HG02885 (cell line): ENCODE results near the gene ADARB2.

Experiments used
- ATAC-seq: cut with Tn5 transposase; IDR thresholded peaks from one replicate; pipeline ENCODE4 v1.9.1; 2021; ENCODE audit warnings: mild to moderate bottlenecking; ENCODE audit not compliant: unreplicated experiment, poor library complexity

The ADARB2 gene

DNA sequence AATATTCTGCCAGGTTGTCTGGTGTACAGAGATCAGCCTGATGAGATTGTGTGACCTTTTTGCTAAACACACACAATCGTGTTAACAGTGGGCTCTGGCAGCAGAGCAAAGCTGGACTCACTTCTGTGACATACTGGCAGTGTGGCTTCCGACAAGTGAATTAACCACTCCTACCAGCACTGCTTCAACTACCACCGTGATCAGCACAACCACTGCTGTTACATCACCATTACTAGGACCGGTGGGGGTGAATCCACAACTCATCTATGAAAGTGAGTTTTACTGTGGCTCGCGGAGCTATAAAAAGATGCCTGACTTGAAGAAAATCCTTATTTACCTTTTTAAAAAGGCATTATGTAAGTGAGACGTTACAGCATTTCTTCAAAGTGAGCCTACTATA is 545.6 kb downstream of the ADARB2 start:
- ATAC-seq, result no peak

DNA sequence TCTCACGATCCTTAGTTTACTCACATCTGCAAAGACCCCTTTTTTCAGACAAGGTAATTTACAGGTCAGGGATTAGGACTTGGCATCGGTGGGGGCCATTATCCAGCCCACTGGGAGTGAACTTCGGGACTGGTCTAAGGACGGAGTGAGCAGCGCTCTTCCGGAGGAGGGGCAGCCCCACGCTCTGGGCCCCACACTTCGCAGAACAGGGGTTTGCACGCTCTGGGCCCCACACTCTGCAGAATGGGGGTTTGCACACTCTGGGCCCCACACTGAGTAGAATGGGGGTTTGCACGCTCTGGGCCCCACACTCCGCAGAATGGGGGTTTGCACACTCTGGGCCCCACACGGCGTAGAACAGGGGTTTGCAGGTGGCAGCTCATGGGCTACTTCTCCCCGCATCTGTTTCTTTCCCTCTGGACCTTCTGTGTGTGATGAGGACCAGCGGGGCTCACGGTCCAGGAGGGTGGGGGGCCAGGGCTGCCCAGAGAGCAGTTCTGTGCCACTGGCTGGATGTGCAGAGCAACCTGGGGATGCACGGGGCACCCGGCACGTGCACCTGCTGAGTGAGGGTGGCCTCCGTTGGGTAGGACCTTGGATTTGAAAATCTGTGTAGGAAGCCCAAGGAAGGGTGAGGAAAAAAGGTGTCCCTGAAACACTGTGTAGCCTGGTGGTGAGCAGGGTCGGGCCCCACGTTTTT is 546.4 kb downstream of the ADARB2 start:
- ATAC-seq, result no peak

- no peak for ATAC-seq
These were observed 547.3 kb downstream of the ADARB2 start for GRCh38 chr10:1190052-1190395.

- ATAC-seq, result no peak
These were observed 547.9 kb downstream of the ADARB2 start for GRCh38 chr10:1189166-1190051.

- no peak for ATAC-seq
These were observed 548.7 kb downstream of the ADARB2 start for GRCh38 chr10:1188558-1189135.

GRCh38 chr10:1187855-1188557 is 549.3 kb downstream of the ADARB2 start:
- ATAC-seq, result no peak

DNA sequence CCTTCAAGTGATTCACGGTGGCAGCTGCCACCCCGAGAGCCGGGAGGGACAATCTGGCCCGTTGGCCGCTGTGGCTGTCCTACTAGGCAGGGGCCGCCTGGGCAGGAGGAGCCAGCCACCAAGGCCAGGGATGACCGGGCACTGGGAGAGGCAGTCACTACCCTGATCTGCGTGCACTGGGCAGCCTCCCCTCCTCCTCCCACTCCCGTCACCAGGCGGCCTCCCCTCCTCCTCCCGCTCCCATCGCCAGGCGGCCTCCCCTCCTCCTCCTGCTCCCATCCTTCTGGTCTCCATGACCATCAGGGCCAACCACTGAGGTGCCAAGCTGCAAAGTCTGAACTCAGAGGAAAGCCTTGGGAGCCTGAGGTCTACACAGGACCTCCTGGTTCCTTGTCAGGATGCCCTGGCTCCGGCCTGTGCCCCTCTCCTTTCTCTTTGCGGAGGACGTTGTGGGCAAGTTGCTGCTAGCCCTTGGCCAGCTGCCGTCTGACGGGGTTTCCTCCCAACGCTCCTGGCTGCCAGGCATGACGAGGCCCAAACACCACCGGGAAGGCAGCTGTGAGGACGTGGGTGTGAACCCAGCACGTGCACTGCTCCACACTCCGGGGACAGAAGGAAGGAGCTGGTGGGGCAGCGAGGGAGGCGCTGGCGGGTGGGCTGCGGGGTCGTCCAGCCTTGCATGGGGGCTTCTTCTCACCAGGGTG is 550.0 kb downstream of the ADARB2 start:
- ATAC-seq, result no peak

DNA sequence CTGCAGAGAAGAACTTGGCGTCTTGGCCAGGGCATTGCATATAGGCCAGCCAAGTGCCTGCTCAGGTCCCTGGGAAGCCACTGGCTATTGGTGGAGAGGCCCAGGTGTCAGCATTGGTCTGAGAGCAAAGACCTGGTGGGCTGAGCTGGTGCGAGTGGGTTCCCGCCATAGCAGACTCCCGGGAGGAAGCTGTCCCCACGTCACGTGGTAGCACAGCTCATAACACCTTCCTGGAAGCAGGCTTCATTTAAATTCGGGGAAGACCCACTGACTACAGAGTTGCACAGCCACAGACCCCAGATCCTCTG is 550.7 kb downstream of the ADARB2 start:
- ATAC-seq, result no peak

- no peak for ATAC-seq
These were observed 551.2 kb downstream of the ADARB2 start for GRCh38 chr10:1185911-1186682.

DNA sequence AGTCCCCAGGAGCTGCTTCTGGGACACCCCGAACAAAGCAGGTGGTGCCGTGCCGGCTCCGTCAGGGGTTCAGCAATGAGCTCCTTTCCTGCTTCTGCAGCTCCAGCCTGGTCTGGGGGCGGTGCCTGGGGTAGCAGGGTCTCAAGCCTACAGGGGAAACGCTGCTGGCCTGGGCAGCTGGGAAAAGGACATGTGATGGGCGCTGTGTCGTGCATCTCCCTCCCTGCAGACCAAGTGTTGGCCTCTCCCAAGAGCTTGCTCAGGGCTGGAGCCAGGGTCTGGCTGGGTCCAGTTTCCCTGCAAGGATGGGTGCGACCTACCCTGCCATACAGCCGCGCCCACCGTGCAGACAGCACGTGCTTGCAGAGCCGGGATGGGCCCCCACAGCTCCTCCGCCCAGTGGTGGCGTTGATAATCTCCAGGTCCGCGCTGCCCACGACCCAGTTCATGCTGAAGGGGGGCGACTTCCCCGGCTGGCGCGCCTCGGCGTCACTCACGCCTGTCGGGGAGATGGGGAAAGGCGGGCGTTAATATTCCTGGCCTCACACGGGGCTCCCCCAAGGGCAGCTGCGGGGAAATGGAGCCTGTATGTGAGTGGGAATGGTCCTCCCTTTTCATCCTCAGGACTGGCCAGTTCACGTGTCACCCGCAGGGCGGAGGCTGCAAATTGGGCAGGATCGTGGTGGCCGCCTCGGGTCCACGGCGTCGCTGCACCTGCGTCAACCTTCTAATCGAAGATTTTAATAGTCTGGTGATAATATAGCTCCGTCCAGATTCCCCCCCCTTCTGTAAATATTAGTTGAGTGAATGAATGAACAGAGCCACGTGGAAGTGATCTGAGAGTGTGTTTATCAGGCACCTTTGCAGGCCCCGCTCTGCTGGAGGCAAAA is 552.5 kb downstream of the ADARB2 start:
- ATAC-seq, result no peak

DNA sequence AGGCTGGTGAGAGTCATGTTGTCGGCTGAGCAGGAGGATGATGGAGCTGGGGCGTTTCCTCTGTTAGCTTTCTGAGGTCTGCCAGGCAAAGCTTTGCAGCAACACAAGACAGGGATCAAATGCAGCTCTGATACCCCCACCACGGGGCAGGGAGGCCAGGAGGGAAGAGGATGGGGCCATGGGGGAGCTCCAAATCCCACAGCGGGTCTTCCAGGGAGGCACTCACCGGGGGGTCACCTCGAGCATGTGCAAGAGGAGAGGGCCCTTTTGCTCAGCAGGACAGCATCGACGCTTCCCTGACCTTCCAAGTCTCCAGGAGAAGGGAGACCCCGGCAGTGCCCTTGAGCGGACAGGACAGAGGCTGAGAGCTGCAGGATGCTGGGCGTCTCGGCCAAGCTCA is 553.6 kb downstream of the ADARB2 start:
- no peak for ATAC-seq

DNA sequence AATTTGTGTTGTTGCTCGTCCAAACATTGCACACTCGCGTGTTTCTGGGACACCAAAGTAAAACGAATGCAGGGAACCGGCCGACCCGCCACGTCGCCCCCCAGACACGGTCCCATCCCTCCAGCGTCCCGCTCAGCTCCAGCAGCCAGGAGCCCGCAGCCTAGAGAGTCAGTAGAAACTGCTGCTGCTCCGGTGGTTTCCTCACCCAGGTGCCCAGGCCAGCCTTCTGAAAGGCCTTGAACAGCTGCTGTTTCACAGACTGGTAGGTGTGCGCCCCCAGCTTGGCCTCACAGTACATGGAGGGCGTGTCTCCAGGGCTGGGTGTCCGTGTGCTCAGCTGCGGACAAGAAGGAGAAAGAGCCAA is 554.3 kb downstream of the ADARB2 start:
- no peak for ATAC-seq

DNA sequence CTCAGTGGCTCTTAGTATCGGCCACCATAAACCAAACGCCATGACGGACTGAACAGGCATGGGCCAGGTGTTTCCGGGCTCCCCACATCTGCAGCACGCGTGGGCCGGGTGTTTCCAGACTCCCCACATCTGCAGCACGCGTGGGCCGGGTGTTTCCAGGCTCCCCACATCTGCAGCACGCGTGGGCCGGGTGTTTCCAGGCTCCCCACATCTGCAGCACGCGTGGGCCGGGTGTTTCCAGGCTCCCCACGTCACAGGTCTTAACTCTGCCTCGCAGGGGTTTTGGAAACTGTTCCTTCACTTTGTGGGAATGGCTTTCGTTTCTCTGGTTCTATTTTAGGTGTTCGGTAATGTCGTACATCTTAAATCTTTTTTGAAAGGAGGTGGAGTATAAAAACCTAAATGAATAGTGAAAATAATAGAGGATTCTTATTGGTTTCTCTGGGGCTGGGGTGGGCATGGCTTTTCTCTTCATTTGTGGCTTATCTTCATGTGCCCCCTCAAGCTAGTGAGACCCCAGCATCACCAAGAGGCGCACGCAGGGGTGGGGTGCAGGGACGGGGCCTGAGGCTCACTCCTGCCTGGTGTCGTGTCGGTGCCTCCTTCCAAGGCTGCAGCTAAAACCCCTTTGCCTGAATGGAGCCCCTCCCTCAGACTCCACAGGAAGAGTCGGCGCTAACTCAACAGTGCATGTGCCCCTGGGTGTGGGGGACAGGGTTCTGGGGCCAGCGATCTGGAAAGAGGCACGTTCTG is 554.9 kb downstream of the ADARB2 start:
- no peak for ATAC-seq

DNA sequence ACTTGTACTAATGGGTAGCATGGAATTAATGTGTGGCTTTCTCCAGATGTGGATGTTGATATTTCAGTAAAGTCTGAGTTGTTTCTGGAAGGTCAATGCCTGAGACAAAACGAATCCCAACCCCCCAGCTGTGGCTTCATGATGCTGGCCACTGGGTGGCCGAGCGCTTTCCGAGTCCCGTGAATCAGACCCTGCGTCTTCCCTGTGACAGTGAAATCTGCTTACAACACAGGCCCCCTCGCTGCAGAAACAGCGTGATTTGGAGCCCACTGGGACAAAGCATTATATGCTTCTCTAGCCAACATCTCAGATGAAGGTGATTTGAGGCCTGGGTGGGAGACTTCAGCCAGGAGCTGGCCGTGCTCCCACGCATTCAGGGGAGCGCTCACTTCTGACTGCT is 556.5 kb downstream of the ADARB2 start:
- ATAC-seq, result no peak

DNA sequence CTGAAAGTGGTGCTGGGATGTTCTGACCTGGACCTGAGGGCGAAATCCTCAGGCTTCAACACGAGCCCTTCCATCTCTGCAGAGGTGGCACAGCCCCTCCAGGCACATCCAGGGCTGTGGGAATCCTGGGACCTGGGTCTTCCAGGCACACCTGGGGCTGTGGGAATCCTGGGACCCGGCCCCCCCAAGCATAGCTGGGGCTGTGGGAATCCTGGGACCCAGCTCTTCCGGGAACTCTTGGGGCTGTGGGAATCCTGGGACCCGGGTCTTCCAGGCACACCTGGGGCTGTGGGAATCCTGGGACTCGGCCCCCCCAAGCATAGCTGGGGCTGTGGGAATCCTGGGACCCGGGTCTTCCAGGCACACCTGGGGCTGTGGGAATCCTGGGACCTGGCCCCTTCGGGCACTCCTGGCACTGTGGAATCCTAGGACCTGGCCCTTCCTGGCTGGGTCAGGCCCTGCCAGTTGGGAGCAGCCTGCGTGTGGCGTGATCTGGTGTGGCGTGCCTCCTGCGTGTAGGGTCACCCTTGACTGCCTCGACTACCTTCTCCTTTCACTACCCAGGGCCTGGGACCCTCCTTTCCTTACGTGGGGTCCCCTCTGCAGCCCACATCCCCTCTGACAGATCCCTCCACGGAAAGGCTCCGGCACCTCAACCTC is 557.1 kb downstream of the ADARB2 start:
- ATAC-seq, result no peak

DNA sequence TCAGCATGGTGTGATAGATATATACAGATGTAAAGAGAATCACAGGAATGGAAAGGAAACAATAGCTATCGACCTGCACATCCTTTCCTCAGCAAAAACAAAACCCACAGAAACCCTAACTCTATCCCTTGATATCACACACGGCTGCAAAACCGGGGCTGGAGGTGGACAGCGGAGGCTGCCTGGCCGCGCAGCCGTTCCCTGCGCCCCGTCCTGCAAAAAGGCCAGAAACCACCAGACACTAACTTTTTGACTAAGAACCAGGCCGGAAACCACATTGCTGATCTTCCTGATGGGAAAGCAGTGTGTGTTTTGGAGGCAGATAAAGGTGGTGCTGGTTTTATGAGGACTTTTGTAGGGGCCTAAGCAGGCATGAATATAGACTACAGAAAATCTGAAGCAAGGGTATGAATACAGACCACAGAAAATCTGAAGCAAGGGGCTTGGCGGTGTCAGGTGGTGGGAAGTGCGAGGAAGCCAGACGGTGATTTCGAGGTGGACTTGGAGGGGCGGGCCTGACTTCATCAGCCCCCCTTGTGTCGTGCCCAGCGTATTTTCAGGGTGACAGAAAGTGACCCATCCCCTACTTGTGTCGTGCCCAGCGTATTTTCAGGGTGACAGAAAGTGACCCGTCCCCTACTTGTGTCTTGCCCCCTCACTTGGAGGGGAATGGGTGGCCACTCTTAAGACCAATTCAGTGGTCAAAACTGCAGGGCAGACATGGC is 557.8 kb downstream of the ADARB2 start:
- ATAC-seq, result no peak

DNA sequence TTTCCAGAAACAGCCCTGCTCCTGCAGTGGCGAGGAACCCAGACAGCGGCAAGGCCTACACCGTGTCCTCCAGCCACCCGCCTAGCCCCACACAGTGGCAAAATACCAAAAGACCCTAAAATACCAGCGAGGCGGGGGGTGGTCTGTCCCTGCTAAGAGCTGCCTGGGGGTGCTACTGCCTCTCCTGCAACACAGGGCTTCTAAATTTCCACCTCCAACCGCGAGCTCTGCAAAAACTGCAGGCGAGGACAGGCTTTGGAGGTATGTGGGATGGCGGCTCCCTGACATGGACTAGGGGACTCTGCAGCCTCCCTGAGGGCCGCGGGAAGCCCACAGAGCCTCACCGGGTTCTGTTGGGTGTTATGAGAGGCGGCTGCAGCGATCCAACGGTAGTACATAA is 558.8 kb downstream of the ADARB2 start:
- no peak for ATAC-seq
